GM18526 (cell line): Measurements from ENCODE around the gene LSS.

Experiments
- POLR2A ChIP-seq: IDR thresholded peaks from 3 replicates; pipeline ENCODE4 v1.6.1; 2011; ENCODE audit not compliant: insufficient read length; ENCODE audit errors: extremely low read depth

LSS gene

GRCh38 chr21:46227811-46228344 lies 696 bp downstream of the LSS start:
- no peak for TF ChIP-seq POLR2A

DNA sequence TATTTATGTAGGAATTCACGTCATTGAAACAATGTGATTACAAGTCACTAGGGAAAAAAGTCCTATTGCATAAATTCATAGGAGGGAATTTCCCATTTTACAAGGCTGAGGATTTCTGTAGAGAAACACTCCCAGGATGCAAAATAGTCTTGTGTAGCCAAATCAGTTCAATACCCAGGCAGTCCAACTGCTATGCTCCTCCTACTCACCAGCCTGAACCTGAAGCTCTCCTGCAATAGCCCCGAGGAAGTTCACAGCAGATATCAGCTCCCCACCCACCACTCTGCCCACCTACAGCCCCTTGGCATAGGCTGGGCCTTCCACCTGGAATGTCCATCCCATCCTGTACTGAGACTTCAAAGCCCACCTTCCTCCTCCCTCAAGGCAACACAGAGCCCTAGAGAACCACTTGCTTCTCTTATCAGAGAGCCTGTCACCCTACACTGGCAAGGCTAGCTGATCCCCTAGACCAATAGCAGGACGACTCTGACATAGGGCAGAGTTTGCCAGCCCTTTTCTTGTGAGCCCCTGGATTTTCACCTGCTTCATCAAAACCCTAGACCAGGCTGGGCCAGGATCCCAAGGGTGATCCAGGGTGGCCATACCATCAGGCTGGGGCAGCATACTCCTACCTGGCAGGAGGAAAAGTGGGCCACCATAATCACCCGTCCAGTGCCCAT lies 1.5 kb downstream of the LSS start:
- no peak for TF ChIP-seq POLR2A

GRCh38 chr21:46226146-46226545 lies 2.4 kb downstream of the LSS start:
- no peak for TF ChIP-seq POLR2A

DNA sequence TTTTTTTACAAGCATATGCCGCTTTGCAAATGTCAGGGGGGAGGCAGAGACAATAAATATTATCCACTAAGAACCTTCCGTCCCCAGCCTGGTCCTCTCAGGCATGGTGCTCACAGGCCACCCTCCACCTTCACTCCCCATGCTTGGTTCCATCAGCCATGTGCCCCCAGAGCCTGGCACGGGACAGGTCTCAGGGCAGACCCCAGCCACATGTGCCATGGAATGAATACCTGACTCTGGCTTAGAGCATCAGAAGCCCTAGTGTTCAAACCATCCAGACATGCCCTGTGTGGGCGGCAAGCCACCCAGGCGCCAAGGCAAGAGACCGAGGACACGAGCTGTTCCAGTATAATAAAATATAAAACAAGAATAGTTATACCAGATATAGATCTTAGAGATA lies 5.4 kb downstream of the LSS start:
- TF ChIP-seq POLR2A = no peak

DNA sequence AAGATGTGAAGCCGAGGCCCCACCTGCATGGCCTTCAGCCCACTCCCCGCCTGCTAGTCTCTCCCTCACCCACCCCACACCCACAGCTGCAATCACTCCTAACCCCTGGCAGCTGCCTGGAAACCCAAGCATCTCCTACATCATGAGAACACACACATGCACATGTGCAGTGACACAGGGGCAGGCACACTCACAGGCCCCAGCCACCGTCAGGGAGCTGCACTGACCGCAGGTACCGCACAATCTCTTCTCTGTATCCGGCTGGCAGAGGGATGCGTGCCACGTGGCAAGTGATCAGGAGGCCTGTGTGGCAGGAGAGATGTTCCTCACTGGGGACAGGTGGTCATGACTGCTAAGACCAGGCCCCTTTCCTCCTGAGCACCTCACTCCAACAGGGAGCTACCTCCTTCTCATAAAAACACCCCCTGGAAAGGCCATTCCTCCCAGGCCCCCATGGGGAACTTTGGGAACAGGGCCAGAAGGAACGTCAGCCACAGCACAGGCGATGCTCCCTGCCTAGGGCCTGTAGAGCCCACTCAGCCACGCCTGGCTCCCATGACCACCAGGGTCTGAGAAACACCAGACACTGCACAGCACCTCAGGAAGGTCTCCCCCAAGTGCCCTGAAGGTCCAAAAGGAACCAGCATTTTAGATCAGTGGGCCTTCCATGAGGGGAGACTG lies 6.0 kb downstream of the LSS start:
- TF ChIP-seq POLR2A = no peak

DNA sequence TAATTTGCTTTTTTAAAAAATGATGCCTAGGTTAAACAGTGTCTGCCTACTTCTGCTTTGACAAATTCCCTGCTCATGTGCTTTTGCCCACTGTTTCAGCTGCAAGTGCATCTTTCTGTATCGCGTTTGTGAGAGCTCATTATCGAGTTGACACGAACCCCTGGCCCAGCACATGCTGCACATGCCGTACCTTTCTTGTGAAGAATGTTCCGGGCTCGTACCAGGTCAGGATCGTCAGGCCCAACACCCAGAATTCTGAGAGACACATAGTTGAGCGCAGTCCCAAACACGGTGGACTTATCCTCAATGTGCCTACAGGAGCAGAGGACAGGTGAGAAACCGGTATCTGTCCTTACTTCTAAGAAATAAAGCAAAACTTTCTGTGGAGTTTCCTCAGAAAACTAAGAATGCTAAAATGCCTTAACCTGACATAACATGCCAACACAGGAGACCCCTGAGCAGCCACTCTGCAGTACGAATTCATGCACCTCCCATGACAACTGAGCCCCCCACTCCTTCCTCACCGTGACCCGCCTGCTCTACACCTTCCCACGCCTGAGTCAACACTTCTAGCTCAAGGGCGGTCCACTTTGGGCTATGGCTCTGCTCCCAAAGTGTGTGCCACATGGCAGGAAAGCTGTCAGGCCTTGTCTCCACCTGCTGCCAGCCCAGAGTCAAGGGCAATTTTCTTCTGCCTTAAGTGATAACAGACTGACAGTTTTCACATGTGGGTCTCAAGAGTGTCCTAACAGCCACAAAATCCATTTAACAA lies 6.7 kb downstream of the LSS start:
- TF ChIP-seq POLR2A = no peak

DNA sequence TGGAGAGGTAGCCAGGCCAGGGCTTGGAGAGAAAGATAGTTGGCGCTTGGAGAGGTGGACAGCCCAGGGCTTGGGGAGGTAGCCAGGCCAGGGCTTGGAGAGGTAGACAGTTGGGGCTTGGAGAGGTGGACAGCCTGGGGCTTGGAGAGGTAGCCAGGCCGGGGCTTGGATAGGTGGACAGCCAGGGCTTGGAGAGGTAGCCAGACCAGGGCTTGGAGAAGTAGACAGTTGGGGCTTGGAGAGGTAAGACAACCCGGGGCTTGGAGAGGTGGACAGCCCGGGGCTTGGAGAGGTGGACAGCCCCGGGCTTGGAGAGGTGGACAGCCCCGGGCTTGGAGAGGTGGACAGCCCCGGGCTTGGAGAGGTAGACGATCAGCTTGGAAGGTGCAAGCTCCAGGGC lies 7.7 kb downstream of the LSS start:
- TF ChIP-seq POLR2A = no peak

- no peak for TF ChIP-seq POLR2A
Measured at GRCh38 chr21:46220275-46220810, 8.2 kb downstream of the LSS start.

- no peak for TF ChIP-seq POLR2A
Measured at GRCh38 chr21:46219591-46220239, 8.9 kb downstream of the LSS start.

GRCh38 chr21:46218906-46219590 lies 9.5 kb downstream of the LSS start:
- no peak for TF ChIP-seq POLR2A

DNA sequence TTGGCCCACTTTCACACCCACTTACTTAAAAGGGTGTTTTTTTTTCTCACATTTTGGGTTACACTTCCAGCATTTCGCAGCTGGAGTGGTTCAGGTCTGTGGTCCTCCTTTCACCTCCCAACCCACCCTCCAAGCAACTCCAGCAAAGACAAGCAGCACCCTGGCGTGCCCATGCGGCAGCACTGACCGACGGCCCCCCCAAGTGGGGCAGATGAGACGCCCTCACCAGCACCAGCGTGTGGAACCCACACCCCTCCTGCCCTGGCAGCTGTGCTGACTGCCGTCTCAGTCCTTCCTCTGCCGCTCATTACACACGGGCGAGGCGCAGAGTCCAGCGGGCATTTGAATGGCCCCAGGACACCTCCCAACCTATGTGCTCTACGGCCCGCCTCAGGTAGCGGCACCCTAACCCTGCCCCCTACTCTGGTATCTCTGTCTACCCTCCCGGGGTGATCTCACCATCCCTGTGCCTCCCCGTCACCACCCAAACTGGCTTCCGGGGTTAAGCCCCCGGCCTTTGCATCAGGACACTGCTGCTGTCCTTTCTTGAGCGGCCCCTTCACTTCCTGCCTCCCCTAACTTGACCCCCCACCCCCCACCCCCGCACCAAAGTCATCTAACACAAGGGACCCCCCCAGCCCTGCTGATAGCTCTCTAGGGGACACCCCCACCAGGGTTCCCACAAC lies 10.9 kb downstream of the LSS start:
- TF ChIP-seq POLR2A = no peak

GRCh38 chr21:46216132-46216747 lies 12.3 kb downstream of the LSS start:
- TF ChIP-seq POLR2A = no peak

DNA sequence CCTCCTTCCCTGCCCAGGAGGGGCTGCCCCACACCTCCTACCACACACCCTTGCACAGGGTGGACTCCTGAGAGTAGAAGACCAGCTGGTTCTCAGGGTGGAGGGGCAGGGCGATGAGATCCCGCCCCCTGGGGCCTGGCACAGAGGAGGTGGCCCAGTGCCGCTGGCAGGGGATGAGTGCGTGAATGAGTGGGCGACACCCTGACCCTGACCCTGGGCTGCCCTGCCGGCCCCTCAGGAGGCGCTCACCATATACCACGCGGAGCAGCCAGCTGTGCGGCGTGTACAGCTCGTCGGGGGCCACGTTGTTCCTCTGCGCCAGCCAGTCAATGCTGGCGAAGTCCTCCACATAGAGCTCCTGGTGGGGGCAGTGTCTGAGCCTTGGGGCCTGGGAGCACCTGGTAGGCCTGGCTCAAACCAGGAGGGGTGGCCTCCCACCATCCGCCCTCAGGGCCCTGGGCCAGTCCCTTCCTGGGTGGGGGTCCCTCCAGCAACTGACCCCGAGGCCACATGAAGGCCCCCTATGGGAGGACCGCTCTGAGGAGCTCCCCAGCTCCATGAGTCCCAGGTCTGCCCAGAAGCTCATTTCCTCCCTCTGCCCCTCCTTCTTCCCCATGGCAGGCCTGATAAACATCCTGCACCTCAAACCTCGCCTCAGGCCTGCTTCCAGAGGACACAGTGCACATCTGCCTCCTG lies 13.0 kb downstream of the LSS start:
- TF ChIP-seq POLR2A = no peak
